HCT116 (cell line): ENCODE data around the gene PTPN23. TPM values are rescaled to one million over a fixed set of nuclear protein-coding genes. Genes with fewer than 3 reads are reported as not detected.

ENCODE experiments used
- ATAC-seq: fragments of 200-7000 bp; cut with Tn5 transposase; 2 replicates; pipeline ENCODE4 v1.9.1; 2020; ENCODE audit warnings: mild to moderate bottlenecking, moderate library complexity
- BruUV-seq: library from RNA; stranded (reverse); fragments of 400-500 nt; replicated peaks from 2 replicates; lab custom pipeline; 2021; lab: Mats Ljungman, UMichigan
- CTCF ChIA-PET: fragments of 300-600 bp; sonication (Branson Sonifier 250); formaldehyde crosslinking; loops from one replicate; lab custom pipeline; 2021; ENCODE audit warnings: antibody characterized with exemption; lab: Charles Lee
- POLR2A ChIA-PET: fragments of 300-600, 350-600 bp; sonication (Branson Sonifier 250); formaldehyde crosslinking; loops from one replicate; lab custom pipeline; 2021; ENCODE audit warnings: antibody characterized with exemption; lab: Charles Lee
- RAD21 ChIA-PET, 2 experiments: fragments of 300-600 bp; sonication (Branson Sonifier 250); formaldehyde crosslinking; loops; one replicate each; lab custom pipeline; 2023; ENCODE audit warnings: low total read pairs in 2 of 2; ENCODE audit not compliant: uncharacterized antibody in 2 of 2, unreplicated experiment in 2 of 2, low non-redundant PET in 1 of 2; lab: Charles Lee
- DNase-seq: peaks from one replicate; pipeline ENCODE4 v3.0.0-alpha.2; 2010; ENCODE audit warnings: low read depth, low spot score
- H2AFZ ChIP-seq: fragments of 200-600 bp; shearing (Covaris generic), sonication (generic); 2 replicates; pipeline ENCODE4 v1.6.1; 2017; ENCODE audit warnings: low read depth, mixed run types, mixed read lengths, antibody characterized with exemption, low read length; ENCODE audit not compliant: poor library complexity, severe bottlenecking
- H3K27ac ChIP-seq: 2 replicates; pipeline ENCODE4 v1.5.1; 2012; ENCODE audit warnings: low read depth, low read length
- H3K27me3 ChIP-seq: fragments of 200-600 bp; sonication (generic); 2 replicates; pipeline ENCODE4 v1.6.1; 2016; ENCODE audit warnings: mixed run types, low read length, mixed read lengths; ENCODE audit not compliant: insufficient read depth
- H3K36me3 ChIP-seq, 2 experiments: fragments of 200-500 bp in 1 of 2; fragments of 200-600 bp in 1 of 2; sonication (Bioruptor generic) in 1 of 2; sonication (generic) in 1 of 2; 2 replicates each; pipeline versions ENCODE4 v1.5.1 to v1.6.1; 2014 to 2016; ENCODE audit warnings: low read length in 2 of 2, inconsistent platforms in 1 of 2, mixed read lengths in 1 of 2, mixed run types in 1 of 2; ENCODE audit not compliant: insufficient read depth in 2 of 2, control insufficient read depth in 1 of 2
- H3K4me1 ChIP-seq, 2 experiments: fragments of 200-600 bp in 1 of 2; sonication (generic) in 1 of 2; 2 replicates each; pipeline versions ENCODE4 v1.5.1 to v1.6.1; 2012 to 2017; ENCODE audit warnings: low read length in 2 of 2, inconsistent platforms in 1 of 2, mild to moderate bottlenecking in 1 of 2, mixed read lengths in 1 of 2, mixed run types in 1 of 2, moderate library complexity in 1 of 2; ENCODE audit not compliant: insufficient read depth in 2 of 2, control insufficient read depth in 1 of 2
- H3K4me2 ChIP-seq: fragments of 200-600 bp; sonication (generic); 2 replicates; pipeline ENCODE4 v1.6.1; 2017; ENCODE audit warnings: mixed run types, low read length, mixed read lengths
- H3K4me3 ChIP-seq, 2 experiments: fragments of 200-600 bp in 1 of 2; sonication (generic) in 1 of 2; replicated peaks in 1 of 2; 2 replicates each; pipeline ENCODE4 v1.5.1; 2011 to 2016; ENCODE audit warnings: low read length in 2 of 2, control low read depth in 1 of 2, low read depth in 1 of 2, mild to moderate bottlenecking in 1 of 2, mixed read lengths in 1 of 2, mixed run types in 1 of 2
- H3K79me2 ChIP-seq: fragments of 200-600 bp; sonication (generic); 2 replicates; pipeline ENCODE4 v1.6.1; 2017; ENCODE audit warnings: mild to moderate bottlenecking, mixed run types, low read length, moderate library complexity, mixed read lengths; ENCODE audit not compliant: insufficient read depth
- H3K9ac ChIP-seq: fragments of 200-600 bp; sonication (generic); 2 replicates; pipeline ENCODE4 v1.6.1; 2016; ENCODE audit warnings: low read length, mixed read lengths
- H3K9me2 ChIP-seq: fragments of 200-600 bp; sonication (generic), shearing (Covaris generic); 2 replicates; pipeline ENCODE4 v1.6.1; 2017; ENCODE audit warnings: mixed run types, mild to moderate bottlenecking, moderate library complexity; ENCODE audit not compliant: insufficient read depth
- H3K9me3 ChIP-seq, 2 experiments: fragments of 200-500 bp in 1 of 2; fragments of 200-600 bp in 1 of 2; sonication (Bioruptor generic) in 1 of 2; sonication (generic) in 1 of 2; 2 replicates each; pipeline ENCODE4 v1.6.1; 2014 to 2017; ENCODE audit warnings: low read length in 2 of 2, mixed read lengths in 2 of 2, inconsistent platforms in 1 of 2, low read depth in 1 of 2, mild to moderate bottlenecking in 1 of 2, mixed run types in 1 of 2, moderate library complexity in 1 of 2; ENCODE audit not compliant: control insufficient read depth in 1 of 2, insufficient read depth in 1 of 2
- H4K20me1 ChIP-seq: fragments of 200-600 bp; sonication (generic), shearing (Covaris generic); 2 replicates; pipeline ENCODE4 v1.6.1; 2017; ENCODE audit warnings: mixed run types, mild to moderate bottlenecking, moderate library complexity; ENCODE audit not compliant: insufficient read depth
- MAX ChIP-seq: IDR thresholded peaks from 2 replicates; pipeline ENCODE4 v1.6.1; 2012
- intact Hi-C: fragments of 100-400 bp; cut with micrococcal nuclease; formaldehyde crosslinking; loops from 2 replicates; pipeline ENCODE4 v1.10.0; 2022
- total RNA-seq: library from RNA; stranded (reverse); gene quantifications from one replicate; pipeline ENCODE4 v1.2.1, GENCODE V29; 2021; ENCODE audit not compliant: unreplicated experiment
- TF ChIP-seq, protein P1 (sequence below): IDR thresholded peaks from 2 replicates; pipeline ENCODE4 v1.6.1; 2012; ENCODE audit warnings: low read depth

Gene PTPN23
- total RNA-seq, 1 experiment from 2014 or later = 56.5 TPM

- TF ChIP-seq MAX = no peak
- TF ChIP-seq, protein P1, sequence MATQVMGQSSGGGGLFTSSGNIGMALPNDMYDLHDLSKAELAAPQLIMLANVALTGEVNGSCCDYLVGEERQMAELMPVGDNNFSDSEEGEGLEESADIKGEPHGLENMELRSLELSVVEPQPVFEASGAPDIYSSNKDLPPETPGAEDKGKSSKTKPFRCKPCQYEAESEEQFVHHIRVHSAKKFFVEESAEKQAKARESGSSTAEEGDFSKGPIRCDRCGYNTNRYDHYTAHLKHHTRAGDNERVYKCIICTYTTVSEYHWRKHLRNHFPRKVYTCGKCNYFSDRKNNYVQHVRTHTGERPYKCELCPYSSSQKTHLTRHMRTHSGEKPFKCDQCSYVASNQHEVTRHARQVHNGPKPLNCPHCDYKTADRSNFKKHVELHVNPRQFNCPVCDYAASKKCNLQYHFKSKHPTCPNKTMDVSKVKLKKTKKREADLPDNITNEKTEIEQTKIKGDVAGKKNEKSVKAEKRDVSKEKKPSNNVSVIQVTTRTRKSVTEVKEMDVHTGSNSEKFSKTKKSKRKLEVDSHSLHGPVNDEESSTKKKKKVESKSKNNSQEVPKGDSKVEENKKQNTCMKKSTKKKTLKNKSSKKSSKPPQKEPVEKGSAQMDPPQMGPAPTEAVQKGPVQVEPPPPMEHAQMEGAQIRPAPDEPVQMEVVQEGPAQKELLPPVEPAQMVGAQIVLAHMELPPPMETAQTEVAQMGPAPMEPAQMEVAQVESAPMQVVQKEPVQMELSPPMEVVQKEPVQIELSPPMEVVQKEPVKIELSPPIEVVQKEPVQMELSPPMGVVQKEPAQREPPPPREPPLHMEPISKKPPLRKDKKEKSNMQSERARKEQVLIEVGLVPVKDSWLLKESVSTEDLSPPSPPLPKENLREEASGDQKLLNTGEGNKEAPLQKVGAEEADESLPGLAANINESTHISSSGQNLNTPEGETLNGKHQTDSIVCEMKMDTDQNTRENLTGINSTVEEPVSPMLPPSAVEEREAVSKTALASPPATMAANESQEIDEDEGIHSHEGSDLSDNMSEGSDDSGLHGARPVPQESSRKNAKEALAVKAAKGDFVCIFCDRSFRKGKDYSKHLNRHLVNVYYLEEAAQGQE = no peak
- no peaks in the 10 kb centered on the region; the same call in 1 of the 2 replicates for H3K79me2 ChIP-seq
- ChIA-PET RAD21 (no interaction called here), CTCF (no interaction called here), POLR2A (no interaction called here)
- no peak overlapping the region for H3K4me2 ChIP-seq
- intact Hi-C loops = loop anchor here (5.0 kb wide), 1 partner anchor 364 kb away; no protein-coding TSS in a partner anchor
- ATAC-seq (no peak), DNase-seq (no peak)
- H3K4me3 ChIP-seq = no peak overlapping the region
- no peaks in the 10 kb centered on the region for H3K9me2 ChIP-seq
- H3K9ac ChIP-seq = no peak overlapping the region
- no peaks in the 10 kb centered on the region for H3K9me3 ChIP-seq
- BruUV-seq = no TSS peak
- H2AFZ ChIP-seq = no peak overlapping the region
- H4K20me1 ChIP-seq = no peaks in the 10 kb centered on the region
- no peak overlapping the region for H3K27ac ChIP-seq
- peaks cover 5 to 17% of the 10 kb centered on the region in 2 experiments; a peak in 2 of 4 replicates for H3K36me3 ChIP-seq
- no peaks in the 10 kb centered on the region for H3K27me3 ChIP-seq
- peaks cover 5 to 11% of the 10 kb centered on the region in 2 experiments; a peak in 2 of 4 replicates for H3K4me1 ChIP-seq
These were observed 42.8 kb downstream of the PTPN23 start for GRCh38 chr3:47423548-47424145.
